Progenitor cell of endocrine pancreas (in vitro differentiated cells): ENCODE data around the gene ATP10A. TPM values are rescaled to one million over a fixed set of nuclear protein-coding genes. Genes with fewer than 3 reads are reported as not detected.

Source experiments
- DNase-seq: peaks from one replicate; pipeline ENCODE4 v3.0.0; 2021; ENCODE audit warnings: low spot score; ENCODE audit not compliant: unreplicated experiment
- H3K27ac Mint-ChIP-seq: 2 replicates; pipeline ENCODE4 v1.8.0; 2021; ENCODE audit warnings: mild to moderate bottlenecking, moderate library complexity, mixed read lengths
- H3K27me3 Mint-ChIP-seq: 2 replicates; pipeline ENCODE4 v1.8.0; 2021; ENCODE audit warnings: mixed read lengths
- H3K36me3 Mint-ChIP-seq: 2 replicates; pipeline ENCODE4 v1.8.0; 2022; ENCODE audit warnings: mixed read lengths; ENCODE audit not compliant: insufficient read depth
- H3K4me1 Mint-ChIP-seq: 2 replicates; pipeline ENCODE4 v1.8.0; 2021; ENCODE audit warnings: low read depth, mixed read lengths
- H3K4me3 Mint-ChIP-seq: 2 replicates; pipeline ENCODE4 v1.8.0; 2021; ENCODE audit warnings: low read depth, mild to moderate bottlenecking, moderate library complexity, mixed read lengths
- H3K9me3 Mint-ChIP-seq: 2 replicates; pipeline ENCODE4 v1.8.0; 2021; ENCODE audit warnings: low read depth, mixed read lengths
- total RNA-seq: library from RNA; stranded (reverse); gene quantifications from 2 replicates; pipeline ENCODE4 v1.2.1, GENCODE V29; 2021
- TF ChIP-seq, protein P1 (sequence below): fragments of 200-600 bp; sonication (generic); IDR thresholded peaks from one replicate; pipeline ENCODE4 v1.5.0; 2021; ENCODE audit warnings: antibody characterized with exemption, mild to moderate bottlenecking; ENCODE audit not compliant: unreplicated experiment

ATP10A gene
- total RNA-seq, 1 donor from 2014 or later: 0.07 TPM

DNA sequence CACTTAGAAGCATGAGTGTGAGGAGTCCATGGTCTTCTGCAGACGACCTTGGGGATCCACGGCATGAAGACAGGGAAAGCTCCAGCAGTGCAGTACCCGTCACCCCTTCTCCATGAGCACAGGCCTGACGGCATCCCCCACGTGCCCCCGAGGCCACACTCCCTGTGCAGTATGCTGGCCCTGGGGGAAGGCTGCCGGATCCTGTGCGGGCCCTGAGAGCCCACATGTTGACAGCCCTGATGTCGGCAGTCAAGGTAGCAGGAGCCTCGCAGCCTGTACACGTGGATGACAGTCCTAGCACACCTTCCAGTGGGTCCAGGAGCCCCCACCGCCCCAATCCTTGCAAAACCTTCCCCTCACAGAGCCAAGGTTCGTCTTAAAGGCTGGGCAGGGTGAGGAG, 195.3 kb downstream of the ATP10A start:
- no peaks in the 10 kb centered on the region for H3K27me3 Mint-ChIP-seq
- no peaks in the 10 kb centered on the region for H3K9me3 Mint-ChIP-seq
- H3K27ac Mint-ChIP-seq: no peak overlapping the region
- no peak overlapping the region for H3K4me3 Mint-ChIP-seq
- peaks cover 22% of the 10 kb centered on the region for H3K4me1 Mint-ChIP-seq
- no peaks in the 10 kb centered on the region for H3K36me3 Mint-ChIP-seq
- no peak for DNase-seq
- TF ChIP-seq, protein P1, sequence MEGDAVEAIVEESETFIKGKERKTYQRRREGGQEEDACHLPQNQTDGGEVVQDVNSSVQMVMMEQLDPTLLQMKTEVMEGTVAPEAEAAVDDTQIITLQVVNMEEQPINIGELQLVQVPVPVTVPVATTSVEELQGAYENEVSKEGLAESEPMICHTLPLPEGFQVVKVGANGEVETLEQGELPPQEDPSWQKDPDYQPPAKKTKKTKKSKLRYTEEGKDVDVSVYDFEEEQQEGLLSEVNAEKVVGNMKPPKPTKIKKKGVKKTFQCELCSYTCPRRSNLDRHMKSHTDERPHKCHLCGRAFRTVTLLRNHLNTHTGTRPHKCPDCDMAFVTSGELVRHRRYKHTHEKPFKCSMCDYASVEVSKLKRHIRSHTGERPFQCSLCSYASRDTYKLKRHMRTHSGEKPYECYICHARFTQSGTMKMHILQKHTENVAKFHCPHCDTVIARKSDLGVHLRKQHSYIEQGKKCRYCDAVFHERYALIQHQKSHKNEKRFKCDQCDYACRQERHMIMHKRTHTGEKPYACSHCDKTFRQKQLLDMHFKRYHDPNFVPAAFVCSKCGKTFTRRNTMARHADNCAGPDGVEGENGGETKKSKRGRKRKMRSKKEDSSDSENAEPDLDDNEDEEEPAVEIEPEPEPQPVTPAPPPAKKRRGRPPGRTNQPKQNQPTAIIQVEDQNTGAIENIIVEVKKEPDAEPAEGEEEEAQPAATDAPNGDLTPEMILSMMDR: no peak

DNA sequence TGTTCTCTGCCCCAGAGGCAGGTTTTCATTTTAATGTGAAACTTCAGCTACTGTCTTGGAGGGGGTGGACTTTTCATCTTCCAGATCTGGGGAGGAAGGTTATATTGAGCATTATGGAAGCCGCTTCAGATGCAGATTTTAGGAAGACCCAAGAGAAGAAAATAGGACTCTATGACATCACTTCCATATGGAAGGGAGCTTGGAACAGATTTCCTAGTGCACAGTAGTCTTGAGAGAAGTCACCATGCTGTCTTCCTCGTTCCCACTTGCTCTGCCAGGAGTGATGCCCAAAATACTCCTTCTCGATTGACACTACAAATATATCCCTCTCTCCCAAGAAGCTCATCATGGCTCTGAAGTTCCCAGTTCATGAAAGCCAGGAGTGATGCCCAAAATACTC, 197.2 kb downstream of the ATP10A start:
- no peak for DNase-seq
- Mint-ChIP-seq H3K36me3 (no peaks in the 10 kb centered on the region), H3K4me1 (peaks cover 19% of the 10 kb centered on the region), H3K9me3 (no peaks in the 10 kb centered on the region), H3K4me3 (no peak overlapping the region), H3K27ac (no peak overlapping the region), H3K27me3 (no peaks in the 10 kb centered on the region)
- TF ChIP-seq, protein P1: no peak

DNA sequence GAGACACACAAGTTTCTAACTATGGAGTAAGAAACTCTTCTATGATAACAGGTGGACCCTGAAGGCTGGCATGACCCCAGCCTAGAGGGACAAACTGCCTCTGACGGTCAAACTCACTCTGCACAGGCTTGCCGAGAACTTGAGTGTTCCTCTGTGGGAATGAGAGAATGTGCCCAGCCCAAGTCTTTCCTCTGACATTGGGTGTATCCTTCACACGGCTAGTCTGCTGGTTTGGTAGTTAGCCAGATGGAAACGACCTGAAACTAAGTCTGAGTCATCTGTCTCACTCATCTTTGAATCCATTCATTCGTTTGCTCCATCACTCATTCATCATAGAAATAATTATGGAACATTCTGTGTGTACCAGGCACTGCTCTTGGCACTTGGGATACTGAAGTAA, 198.4 kb downstream of the ATP10A start:
- Mint-ChIP-seq H3K27ac (no peak overlapping the region), H3K9me3 (no peaks in the 10 kb centered on the region), H3K36me3 (no peaks in the 10 kb centered on the region), H3K4me3 (no peak overlapping the region), H3K27me3 (no peaks in the 10 kb centered on the region), H3K4me1 (peaks cover 7% of the 10 kb centered on the region)
- DNase-seq: no peak
- TF ChIP-seq, protein P1: no peak

DNA sequence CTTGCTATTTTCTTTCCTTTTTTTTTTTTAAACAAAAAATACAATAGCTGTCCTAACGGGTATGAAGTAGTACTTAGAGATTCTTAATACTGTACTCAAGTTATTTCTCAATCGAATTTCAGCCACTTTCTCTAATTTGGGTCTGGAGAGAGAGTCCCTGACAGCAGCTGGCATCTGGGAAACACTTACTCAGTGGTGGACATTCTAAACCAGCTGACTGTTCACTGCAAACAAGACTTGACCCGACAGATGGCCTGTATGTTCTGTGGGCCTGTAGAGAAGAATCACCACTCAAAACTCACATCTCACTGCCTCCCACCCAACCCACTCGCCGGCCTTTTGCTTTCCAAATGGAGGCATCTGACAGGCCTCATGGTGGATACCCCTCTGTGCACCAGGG, 199.6 kb downstream of the ATP10A start:
- Mint-ChIP-seq H3K4me3 (no peak overlapping the region), H3K4me1 (peaks cover 6% of the 10 kb centered on the region), H3K27me3 (no peaks in the 10 kb centered on the region), H3K27ac (no peak overlapping the region), H3K36me3 (no peaks in the 10 kb centered on the region), H3K9me3 (no peaks in the 10 kb centered on the region)
- TF ChIP-seq, protein P1: no peak
- no peak for DNase-seq

DNA sequence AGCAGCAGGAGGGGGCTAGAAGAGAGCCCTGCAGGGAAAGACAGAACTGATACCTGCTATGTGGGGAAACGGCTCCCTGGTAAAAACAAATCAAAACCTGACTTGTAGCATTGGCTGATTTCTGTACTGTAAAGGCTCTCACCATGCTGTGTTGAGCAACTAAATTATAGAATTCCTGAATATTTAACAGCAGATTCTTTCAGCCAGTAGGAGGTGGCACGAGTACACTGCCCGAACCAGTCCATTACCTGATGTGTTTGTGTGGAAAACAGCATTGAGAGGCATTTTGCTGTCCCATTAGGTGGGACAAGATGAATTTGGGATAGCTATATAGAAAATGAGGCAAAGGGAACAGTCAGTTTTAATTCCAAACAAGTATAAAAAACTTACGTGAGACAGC, 201.2 kb downstream of the ATP10A start:
- no peaks in the 10 kb centered on the region for H3K27me3 Mint-ChIP-seq
- DNase-seq: no peak
- H3K4me3 Mint-ChIP-seq: no peak overlapping the region
- no peak overlapping the region for H3K27ac Mint-ChIP-seq
- no peaks in the 10 kb centered on the region for H3K9me3 Mint-ChIP-seq
- H3K36me3 Mint-ChIP-seq: no peaks in the 10 kb centered on the region
- H3K4me1 Mint-ChIP-seq: peaks cover 11% of the 10 kb centered on the region
- TF ChIP-seq, protein P1: no peak
